Stimulated activated CD8-positive, alpha-beta memory T cell treated with anti-CD3 and anti-CD28 coated beads, Interleukin-15, amount 100 ng/mL, for 48 hours (primary cell): Measurements from ENCODE around the gene LRRC49.
"Not testable (repeated sequence)": the region's sequence is repeated elsewhere in the genome, so short reads cannot be mapped to it uniquely, and the experiment has no call there.

Source experiments
- DNase-seq, 2 donors: peaks; one replicate each; pipeline ENCODE4 v3.0.0-alpha.2; 2020; ENCODE audit warnings: low read depth in 2 of 2

Gene LRRC49

DNA sequence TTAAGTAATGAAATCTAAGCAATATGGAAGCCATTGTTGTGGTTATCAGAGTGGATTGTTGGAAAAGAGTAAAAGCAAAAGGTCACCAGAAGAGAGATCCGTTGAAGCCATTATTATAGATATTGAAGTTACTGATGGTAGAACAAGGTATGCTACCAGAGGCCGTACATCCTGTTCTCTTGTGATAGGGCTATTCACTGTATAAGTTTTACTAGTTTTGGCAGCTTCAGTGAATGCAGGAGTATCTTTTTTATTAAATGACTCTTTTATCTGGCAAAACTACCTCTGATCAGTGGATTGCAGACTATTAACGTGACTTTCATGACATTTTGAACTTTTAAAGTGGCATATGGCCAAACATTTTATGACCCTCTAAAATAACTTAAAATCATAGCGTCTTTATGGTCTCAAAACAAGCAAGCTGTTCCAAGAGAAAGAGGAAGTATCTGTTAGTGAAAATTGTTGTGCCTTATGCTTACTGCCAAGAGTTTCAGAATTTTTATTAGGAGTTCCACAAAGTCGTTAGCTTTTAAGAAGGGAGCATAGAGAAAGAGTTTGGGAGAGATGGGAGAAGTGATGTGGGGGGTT is 102.9 kb downstream of the LRRC49 start:
- DNase-seq: no peak

DNA sequence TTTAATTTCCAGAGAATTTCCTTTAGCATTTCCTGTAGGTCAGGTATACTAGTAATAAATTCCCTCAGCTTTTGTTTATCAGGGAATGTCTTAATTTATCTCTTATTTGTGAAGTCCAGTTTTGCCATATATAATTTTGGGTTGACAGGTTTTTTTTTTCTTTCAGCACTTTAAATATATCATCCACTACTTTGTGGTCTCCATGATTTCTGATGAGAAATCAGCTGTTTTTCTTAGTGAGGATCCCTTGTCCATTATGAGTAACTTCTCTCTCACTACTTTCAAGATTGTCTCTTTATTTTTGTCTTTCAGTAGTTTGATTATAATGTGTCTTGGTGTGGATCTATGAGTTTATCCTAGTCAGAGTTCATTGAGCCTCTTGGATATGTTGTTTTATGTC is 105.7 kb downstream of the LRRC49 start:
- DNase-seq: no peak

DNA sequence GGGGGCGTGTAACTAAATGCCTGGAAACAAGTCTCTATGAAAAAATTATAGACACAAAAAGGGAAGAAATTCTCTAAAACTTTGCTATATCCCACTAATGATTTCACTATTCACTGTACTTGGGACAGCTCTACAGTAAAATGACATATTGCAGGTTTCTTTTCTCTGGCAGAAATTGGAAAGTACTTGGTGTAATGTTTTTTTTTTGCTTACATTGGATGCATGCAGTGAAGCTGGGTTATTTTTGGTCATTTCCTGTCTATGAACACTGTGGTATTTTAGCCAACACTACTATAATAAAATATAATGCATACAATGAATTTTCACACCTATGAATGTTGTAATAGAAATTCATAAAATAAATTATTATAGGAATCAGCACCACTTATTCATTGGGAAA is 109.7 kb downstream of the LRRC49 start:
- no peak for DNase-seq

DNA sequence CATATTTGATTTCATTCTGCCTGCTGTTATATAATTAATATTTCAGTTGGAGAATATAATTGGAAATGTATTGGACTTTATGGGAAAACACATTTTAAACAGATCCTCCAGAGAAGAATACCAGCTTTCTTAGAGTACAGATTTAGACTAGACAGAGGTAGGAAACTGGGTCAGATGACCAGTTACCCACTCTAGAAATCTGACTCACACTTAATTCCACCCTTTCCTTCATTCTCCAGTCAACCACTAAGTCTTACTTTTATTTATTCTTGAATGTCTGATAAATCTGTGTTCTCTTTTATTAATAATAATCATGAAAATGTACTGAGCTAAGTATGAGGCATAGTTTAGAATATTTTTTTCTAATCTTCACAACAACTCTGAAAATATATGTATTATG is 110.7 kb downstream of the LRRC49 start:
- no peak for DNase-seq

DNA sequence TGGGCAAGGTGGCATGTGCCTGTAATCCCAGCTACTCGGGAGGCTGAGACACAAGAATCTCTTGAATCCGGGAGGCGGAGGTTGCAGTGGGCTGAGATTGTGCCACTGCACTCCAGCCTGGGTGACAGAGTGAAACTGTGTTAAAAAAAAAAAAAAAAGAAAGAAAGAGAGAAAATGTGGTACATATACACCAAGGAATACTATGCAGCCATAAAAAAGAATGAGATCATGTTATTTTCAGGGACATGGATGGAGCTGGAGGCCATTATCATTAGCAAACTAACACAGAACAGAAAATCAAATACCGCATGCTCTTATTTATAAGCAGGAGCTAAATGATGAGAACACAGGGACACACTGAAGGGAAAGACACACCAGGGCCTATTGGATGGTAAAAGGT is 111.9 kb downstream of the LRRC49 start:
- not testable (repeated sequence) for DNase-seq

DNA sequence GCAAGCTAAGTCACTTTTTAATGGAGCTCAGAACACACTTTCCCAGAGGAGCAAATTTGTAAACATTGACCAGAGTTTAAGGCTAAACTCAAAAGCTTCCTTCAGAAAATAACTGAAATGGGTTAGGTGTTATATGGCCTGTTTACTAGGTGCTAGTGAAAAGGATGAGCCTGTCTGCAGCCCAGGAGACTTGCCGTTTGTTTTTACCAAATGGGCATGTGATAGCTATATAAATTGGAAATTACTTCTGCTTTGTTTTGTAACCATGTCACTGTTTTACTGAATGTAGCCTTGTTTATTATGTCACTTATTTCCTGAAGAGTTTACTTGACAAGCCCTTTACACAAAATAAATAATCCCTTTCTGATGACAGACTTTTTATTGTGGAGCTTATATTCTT is 113.3 kb downstream of the LRRC49 start:
- no peak for DNase-seq

DNA sequence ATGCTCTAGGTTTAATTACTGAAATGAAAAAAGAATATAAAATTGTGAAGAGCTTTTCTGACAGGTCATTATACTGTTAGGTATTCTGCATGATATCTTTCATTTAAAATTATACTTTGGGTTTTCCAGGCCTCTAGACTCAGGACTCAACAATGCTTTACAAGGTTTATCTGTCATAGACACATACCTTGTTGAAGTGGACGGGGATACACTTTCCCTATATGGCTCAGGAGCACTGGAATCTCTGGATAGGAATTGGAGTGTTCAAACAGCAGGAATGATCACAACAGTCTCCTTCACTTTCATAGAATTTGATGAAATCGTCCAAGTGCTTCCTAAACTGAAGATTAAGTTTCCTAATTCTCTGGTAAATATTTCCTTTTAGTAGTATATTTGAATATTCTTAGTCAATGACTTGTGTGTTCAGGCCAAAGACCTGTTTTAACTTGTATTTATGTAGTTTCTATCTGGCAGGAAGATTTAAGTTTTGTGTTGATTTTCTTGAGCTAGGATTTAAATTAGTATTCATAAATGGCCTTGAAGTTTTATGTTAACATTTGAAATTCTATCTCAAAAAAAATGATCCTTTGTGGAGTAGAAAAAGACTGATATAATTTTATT is 115.7 kb downstream of the LRRC49 start:
- DNase-seq: no peak

DNA sequence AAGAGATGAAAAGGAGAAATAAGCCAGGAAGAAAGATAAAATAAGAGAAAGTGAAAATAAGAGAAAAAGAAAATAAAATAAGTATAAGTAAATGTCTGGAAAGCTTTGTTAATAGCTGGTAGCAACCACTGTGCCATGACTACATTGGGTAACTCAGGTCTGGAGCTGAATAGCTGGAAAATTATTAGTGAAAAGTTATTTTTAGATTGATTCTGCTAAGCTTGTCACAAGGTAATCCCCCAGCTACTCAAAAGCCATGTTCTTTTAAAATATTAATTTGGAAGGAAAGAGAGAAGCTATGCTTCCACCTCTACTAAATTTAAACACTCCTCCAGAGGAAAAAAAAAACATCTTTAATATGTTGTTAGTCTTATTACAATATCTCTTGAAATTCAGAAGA is 117.8 kb downstream of the LRRC49 start:
- no peak for DNase-seq

DNA sequence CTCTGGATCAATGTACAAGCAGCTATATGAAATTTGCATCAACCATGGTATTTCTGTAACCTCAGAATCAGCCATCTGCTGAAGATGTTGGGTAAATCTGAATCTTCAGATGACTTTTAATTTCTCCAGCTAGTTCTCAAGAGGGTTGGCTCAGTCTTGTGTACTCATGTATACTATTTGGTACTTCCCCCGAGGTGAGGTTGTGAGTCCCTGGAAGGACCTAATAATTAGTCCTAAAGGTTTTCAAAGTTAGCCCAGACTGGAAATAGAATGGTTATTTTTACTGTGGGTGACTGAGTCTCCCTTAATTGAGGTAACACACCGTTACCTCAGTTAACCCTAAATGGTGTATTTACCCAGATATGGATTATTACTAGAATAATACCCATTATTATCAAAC is 118.4 kb downstream of the LRRC49 start:
- DNase-seq: no peak

DNA sequence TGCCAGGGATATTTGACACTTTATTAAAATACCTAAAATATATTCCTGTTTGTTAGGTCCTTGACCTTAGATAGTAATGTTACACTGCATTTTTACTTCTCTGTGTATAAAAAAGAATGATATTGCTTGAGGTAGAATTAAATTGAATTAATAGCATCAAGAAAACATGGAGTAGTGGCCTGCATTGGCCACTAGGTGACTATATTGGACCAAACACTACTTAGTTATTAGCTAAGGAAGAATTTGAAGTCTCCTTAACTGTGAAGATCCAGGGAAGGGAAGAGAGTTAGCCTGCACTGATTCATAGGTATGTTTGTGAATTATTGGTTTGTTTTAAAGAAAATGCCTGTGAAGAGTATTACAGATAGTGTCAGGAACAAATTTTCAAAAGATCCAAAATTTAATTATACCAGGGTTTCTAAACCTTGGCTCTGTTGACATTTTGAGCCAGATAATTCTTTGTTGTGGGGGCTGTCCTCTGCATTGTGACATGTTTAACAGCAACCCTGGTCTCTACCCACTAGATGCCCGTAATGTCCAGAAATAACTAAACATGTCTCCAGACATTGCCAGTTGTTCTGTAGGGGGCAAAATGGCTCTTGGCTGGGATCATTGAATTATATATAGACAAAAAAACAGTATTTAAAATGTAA is 119.0 kb downstream of the LRRC49 start:
- no peak for DNase-seq

DNA sequence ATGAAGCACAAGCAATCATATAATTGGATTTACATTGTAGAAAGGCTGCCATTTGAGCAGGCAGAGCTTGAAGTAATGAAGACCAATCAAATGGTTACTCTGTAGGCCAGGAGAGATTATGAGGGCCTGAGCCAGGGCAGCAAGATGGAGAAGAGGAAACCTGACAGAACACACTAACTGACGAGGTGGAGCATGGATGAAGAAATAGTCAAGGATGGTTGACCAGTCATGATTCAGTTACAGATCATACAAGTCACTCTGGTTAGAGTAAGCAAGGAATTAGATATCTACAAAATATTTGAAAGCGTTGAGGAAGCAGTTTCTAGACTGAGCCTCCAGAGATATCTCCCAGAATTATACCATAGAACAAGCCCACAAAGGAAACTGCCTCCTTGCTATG is 120.8 kb downstream of the LRRC49 start:
- no peak for DNase-seq

DNA sequence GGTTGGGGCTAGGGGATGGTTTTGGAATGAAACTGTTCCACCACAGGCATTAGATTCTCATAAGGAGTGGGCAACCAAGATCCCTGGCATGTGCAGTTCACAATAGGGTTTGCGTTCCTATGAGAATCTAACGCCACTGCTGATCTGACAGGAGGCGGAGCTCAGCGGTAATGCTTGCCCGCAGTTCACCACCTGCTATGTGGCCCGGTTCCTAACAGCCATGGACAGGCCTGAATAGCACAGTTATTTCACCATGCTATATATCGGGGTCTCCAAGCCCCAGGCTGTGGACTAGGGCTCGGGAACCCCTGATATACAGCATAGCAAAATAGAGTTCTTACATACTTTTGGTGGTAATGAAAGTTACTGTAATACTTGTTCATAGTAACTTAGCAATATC is 122.7 kb downstream of the LRRC49 start:
- no peak for DNase-seq

DNA sequence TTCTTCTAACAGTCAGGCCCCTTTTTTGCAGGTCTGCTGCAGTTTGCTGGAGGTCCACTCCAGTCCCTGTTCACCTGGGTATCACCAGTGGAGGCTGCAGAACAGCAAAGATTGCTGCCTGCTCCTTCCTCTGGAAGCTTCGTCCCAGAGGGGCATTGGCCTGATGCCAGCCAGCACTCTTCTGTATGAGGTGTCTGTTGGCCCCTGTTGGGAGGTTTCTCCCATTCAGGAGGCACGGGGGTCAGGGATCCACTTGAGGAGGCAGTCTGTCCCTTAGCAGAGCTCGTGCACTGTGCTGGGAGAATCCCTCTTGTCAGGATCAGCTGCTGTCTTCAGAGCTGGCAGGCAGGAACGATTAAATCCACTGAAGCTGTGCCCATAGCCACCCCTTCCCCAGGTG is 138.6 kb downstream of the LRRC49 start:
- DNase-seq: not testable (repeated sequence)

DNA sequence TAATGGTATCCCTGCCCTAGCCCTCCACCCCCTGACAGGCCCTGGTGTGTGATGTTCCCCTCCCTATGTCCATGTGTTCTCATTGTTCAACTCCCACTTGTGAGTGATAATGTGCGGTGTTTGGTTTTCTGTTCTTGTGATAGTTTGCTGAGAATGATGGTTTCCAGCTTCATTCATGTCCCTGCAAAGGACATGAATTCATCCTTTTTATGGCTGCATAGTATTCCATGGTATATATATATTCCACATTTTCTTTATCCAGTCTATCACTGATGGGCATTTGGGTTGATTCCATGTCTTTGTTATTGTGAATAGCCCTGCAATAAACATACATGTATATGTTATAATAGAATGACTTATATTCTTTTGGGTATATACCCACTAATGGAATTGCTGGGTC is 142.9 kb downstream of the LRRC49 start:
- DNase-seq: not testable (repeated sequence)

DNA sequence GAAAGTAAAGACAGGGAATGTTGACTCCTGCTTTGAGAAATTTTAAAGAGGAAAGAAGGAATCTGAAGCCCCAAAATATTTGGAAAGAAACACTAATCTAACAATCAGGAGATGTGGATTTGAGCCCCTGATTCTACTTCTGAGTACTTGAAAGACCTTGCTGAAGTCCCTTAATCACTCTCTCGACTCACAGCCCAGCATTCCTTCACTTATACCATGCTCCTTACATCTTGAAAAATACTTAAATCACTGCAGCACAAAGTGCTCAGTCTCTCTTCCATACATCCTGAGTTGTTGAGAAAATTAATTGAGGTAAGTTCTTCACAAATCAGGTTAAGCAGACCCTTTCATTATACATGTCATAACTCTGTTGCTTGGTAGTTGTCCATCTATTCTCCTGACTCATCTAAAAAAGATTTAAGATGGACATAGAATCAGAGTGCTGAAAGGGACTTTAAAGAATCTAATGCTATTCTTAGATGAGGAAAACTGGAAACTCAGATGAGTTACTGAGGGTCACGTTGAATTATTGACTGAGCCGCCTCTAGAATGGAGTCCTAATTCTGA is 149.8 kb downstream of the LRRC49 start:
- no peak for DNase-seq

DNA sequence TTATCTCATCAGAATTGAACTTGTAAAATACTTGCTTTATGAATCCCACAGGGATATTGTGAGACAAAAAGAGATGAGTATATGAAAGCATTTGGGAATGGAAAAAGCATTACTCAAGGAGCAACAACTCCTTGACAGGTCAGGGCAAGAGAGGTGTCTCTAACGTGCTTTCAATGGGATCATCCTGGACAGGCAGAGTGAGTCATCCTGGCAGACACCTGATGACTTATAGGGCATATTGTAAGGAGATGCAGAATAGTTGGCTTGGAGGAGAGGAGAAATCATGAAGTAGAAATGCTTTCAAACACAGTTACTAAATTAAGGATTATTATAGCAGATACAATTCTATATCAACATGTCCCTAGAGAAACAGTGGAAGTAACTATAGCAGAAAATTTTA is 150.7 kb downstream of the LRRC49 start:
- no peak for DNase-seq

DNA sequence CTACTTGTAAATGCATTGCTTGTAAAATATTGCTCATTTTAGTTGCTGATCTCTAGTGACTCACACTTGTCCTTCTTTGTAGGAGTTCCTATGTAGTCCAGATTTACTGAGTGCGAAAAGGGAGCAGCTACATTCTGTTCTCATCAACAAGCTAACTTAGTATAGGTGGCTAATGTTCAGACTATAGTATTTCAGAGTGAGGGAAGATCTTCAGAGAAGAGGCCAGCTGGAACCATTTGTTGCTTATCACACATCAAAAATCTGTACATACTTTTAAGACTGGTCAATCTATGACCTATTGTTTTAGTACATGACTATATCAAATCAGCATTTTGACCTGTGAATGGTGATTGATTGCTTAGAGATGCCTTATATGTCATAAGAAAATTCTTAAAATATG is 151.4 kb downstream of the LRRC49 start:
- DNase-seq: no peak

DNA sequence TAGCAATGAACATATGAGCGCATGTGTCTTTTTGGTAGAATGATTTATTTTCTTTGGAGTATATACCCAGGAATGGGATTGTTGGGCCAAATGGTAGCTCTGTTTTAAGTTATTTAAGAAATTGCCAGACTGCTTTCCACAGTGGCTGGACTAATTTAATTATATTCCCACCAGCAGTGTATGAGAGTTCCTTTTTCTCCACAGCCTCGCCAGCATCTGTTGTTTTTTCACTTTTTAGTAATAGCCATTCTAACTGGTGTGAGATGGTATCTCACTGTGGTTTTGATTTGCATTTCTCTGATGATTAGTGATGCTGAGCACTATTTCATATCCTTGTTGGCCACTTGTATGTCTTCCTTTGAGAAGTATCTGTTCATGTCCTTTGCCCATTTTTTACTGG is 153.5 kb downstream of the LRRC49 start:
- not testable (repeated sequence) for DNase-seq

DNA sequence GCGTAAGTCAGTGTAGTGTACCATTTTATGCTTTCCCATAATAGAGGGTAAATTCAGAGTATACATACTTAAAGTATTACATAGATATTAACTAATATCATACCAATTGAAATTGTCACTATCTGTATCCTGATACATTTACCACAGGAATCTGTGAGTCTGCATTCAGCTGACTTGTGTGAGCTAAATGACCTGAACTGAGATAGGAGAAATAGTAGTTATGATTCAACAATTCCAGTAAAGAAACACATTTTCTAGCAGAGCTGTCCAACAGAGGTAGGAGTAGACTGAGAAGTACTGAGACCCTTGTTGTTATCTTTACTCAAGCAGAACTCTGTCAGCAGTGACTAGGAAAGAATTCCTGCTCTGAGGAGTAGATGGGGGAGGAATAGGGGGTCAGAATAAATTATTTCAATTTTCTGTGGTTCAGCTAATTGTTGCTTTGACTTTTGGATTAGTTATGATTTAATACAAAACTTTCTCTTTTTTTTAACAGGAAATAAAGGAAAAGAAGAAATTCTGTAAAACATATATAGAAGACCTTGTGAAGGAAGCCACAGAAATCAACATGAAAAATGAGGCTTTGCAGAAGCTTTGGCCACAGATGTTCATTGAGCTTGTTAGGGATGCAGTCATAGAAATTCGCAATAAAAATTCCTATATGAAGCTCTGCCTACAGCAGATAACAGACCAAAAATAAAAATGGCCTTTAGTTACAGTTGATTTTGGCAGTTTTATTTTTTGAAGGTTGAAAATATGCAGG is 156.5 kb downstream of the LRRC49 start:
- DNase-seq: no peak

DNA sequence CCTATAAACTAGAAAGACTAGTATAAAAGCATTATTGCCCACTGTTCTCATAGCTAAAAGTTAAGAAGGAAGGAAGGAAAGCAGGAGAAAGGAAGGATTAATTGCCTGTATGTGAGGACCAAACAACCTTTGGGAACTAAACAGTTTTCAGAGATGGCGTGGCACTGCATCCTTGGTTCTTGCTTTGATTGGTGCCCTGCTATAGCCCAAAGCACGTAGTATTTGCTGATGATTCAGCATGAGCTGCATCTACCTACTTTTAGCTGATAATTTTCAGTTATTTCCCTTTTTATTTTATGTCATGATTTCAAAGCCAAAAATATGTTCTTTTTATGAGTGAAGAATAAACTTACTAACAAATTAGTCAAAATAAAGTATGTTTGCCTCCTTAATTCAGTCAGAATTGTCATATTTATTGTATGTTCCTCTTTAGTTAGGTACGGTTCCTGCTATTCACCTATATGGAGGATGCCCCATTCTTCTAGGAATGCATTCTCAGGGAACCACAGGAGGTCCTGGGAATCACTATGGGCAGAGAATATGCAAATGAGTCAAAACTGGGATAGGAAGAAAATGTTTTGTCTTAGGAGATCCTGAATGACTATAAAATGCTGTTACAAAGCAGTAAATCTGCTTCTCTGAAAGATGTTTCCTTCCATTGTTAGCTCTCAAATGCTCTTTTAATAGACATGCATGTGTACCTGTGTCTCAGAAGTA is 157.2 kb downstream of the LRRC49 start:
- no peak for DNase-seq

DNA sequence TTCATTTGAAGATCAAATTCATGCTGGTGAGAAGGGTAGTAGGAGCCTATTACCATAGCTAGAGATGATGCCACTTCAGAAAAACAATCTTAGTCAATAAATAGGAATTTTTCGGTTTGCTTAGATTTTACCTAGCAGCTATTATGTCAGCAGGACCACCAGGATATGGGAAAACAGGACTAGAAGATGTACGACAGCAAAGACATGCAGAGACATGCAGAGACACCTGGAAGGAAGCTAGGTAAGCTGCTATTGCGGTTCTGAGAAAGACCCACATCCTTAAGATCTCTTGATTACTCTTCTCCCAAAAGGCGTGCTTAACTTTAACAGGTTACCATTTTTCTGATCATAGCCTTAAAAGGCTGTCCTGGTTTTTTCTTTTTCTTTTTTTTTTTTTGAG is 157.8 kb downstream of the LRRC49 start:
- no peak for DNase-seq

DNA sequence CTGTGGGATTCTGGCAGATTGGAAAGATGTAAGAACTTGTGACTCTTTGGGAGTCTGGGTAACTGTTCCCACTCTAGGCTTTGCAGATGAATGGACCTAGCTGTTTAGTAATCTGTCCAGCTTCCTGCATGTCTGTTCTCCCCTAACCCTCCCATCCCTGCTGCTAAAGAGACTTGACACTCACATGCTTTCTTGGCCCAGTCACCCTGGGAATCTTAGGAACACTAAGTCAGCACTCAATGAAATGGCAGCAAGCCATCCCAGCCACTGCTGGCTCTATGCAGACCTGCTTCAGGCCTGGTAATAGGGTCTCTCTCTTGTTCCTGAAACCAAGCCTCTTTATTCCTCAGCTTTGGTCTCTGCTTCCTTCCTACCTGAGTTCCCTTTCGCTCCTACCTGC is 158.9 kb downstream of the LRRC49 start:
- DNase-seq: no peak
